B cell (primary cell): ENCODE measurements around the gene DYNLT1.

Experiments
- EZH2 ChIP-seq: IDR thresholded peaks from 2 replicates; pipeline ENCODE4 v1.6.1; 2012; ENCODE audit warnings: borderline replicate concordance, low read depth, mild to moderate bottlenecking, moderate library complexity, low read length; ENCODE audit not compliant: insufficient read depth, poor library complexity, severe bottlenecking
- TF ChIP-seq, protein P1 (sequence below): fragments of 200-600 bp; IDR thresholded peaks from one replicate; pipeline ENCODE4 v1.8.0; 2022; ENCODE audit warnings: antibody characterized with exemption, mild to moderate bottlenecking

DNA sequence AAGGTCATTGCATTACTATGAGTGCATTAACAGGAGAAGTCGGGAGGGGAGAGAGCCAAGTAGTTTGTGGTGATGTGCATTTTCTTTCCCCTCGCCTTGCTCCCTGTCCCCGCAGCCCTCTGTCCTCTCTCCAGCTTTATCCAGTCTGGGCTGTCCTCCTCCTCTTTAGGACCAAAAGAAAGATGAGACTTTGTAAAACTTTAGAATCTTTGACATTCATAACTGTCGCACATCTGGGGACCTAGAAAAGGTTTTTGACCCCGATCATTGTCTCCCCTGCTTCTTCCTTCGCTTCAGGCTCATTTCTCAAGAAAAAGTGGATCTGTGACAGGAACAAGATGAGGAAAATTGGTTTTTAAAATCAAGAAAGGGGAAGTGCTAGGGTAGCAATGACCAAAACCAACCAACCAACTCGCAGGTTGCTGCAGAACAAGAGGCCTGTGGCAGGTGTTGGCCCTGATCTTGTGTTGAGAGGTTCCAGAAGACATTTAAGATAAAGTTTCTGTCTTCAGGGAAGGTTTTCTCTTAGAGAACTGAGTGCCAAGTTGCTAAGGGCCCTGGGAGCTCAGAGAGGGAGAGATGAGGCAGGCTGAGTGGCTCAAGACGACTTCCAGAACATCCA, 22.9 kb upstream of the DYNLT1 start:
- TF ChIP-seq, protein P1, sequence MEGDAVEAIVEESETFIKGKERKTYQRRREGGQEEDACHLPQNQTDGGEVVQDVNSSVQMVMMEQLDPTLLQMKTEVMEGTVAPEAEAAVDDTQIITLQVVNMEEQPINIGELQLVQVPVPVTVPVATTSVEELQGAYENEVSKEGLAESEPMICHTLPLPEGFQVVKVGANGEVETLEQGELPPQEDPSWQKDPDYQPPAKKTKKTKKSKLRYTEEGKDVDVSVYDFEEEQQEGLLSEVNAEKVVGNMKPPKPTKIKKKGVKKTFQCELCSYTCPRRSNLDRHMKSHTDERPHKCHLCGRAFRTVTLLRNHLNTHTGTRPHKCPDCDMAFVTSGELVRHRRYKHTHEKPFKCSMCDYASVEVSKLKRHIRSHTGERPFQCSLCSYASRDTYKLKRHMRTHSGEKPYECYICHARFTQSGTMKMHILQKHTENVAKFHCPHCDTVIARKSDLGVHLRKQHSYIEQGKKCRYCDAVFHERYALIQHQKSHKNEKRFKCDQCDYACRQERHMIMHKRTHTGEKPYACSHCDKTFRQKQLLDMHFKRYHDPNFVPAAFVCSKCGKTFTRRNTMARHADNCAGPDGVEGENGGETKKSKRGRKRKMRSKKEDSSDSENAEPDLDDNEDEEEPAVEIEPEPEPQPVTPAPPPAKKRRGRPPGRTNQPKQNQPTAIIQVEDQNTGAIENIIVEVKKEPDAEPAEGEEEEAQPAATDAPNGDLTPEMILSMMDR = no peak
- no peak for TF ChIP-seq EZH2
